Activated T-helper 1 cell treated with Interleukin-2 at 50 U/mL for 16 hours (primary cell): ENCODE measurements around the gene CLK3.
"Not testable (repeated sequence)": the region's sequence is repeated elsewhere in the genome, so short reads cannot be mapped to it uniquely, and the experiment has no call there.

ENCODE experiments used
- DNase-seq: peaks from one replicate; pipeline ENCODE4 v3.0.0-alpha.2; 2020; ENCODE audit warnings: low read depth

The CLK3 gene

DNA sequence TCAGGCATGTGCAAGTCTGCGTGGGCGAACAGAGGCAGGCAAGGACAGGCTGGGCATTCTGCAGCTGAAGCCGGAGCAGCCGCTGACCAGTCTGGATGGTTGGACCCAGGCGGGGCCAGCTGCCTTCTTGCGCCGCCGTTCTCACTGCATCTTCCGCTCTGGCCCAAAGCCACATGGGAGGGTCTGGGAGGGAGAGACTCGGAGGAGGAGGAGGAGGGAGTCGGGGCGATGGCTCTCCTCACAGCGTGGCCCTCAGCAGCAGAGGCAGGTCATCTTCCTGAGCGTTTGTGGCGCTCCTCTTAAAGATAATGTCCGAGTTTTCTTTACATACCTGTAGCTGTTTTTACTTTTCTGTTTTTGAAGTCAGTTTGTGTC is 5.9 kb downstream of the CLK3 start:
- no peak for DNase-seq

DNA sequence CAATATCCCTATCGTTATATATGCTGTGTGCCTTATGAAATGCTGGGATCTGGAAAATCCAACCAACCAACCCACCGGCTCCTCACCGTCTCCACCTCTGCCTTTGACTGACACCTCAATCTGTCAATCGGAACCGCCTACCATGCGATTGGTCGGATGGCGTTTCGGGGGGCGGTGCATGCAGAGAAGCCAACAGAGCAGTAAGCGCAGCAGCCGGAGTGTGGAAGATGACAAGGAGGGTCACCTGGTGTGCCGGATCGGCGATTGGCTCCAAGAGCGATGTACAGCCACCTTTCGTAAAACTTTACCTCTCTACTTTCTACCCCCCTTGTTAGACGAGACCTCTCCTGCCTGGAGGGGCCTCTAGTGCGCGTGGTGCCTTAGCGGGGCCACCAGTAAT is 6.3 kb downstream of the CLK3 start:
- DNase-seq: no peak

DNA sequence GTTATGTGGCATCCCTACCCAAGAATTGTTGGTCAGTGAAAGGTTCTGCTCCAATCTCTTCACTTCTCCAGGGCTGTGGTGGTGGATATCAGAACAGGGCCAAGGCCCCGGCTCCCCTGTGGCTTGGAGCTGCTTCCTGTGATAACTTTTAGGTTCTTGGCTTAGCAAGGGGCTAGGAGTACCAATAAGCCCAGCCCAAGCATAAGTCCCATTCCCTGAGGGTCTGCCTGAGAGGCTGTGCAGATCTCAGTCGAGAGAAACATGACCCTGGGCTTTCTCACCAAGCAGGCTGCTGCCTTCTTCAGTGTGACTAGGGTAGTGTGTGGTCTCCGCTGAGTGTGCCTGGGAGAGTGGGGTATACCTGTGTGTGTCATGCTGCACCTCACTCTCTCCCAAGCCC is 7.1 kb downstream of the CLK3 start:
- DNase-seq: no peak

- DNase-seq: no peak
These were observed 8.5 kb downstream of the CLK3 start for GRCh38 chr15:74624020-74624602.

- no peak for DNase-seq
These were observed 10.1 kb downstream of the CLK3 start for GRCh38 chr15:74625693-74626092.

GRCh38 chr15:74626336-74626735 is 10.7 kb downstream of the CLK3 start:
- DNase-seq: no peak

DNA sequence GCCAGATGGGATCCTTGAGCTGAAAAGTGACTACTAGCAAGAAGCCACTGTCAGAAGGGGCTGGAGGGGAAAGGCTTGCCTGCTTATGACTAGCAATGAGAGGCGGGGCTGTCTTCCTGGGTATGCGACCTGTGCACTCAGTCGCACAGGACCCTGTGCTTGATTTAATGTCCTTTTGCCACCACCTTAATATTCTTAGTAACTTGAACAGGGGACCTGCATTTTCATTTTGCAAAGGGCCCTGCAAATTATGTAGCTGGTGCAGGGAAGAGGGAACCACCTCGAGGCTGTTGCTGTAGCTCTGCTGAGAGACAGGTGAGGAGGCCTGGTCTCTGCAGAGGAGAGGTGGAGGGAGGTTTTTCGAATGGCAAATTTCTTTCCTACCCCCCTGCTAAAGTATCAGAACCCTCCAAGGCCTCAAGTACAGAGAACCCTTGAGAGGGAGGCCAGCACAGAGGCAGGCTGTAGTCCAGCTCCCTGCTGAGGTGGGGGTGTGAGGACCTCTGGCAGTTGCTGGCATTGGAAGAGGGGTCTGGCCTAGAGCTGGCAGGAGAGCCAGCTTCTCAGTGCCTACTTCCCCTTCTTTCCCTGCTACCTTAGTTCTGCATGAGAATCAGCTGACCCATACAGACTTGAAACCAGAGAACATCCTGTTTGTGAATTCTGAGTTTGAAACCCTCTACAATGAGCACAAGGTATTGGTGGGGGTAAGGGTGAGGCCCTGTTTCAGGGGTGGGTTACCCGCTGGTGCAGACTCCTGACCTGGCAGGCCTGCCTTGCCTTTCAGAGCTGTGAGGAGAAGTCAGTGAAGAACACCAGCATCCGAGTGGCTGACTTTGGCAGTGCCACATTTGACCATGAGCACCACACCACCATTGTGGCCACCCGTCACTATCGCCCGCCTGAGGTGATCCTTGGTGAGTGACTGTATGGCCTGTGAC is 11.4 kb downstream of the CLK3 start:
- no peak for DNase-seq

- DNase-seq: no peak
These were observed 12.1 kb downstream of the CLK3 start for GRCh38 chr15:74627766-74628165.

DNA sequence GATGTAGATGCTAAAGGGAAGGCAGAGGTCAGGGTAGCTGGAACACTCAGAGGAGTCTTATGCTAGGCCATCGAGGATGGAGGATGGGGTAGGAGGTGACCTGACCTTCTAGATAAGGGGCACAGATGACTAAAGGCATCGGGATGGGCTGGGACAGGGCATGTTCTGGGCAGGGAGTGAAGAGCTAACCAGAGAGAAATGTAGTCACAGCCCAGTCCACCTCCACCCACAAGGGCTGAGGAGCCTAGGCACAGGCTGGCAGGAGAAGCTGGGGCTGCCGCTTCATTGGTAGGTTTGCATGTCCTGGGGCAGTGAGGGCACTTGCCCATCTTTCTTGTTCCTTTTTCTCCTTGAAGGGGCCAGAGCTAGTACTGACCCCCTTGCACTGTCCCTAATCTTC is 12.6 kb downstream of the CLK3 start:
- no peak for DNase-seq

GRCh38 chr15:74628949-74629348 is 13.3 kb downstream of the CLK3 start:
- DNase-seq: no peak

- not testable (repeated sequence) for DNase-seq
These were observed 14.1 kb downstream of the CLK3 start for GRCh38 chr15:74629696-74630095.

DNA sequence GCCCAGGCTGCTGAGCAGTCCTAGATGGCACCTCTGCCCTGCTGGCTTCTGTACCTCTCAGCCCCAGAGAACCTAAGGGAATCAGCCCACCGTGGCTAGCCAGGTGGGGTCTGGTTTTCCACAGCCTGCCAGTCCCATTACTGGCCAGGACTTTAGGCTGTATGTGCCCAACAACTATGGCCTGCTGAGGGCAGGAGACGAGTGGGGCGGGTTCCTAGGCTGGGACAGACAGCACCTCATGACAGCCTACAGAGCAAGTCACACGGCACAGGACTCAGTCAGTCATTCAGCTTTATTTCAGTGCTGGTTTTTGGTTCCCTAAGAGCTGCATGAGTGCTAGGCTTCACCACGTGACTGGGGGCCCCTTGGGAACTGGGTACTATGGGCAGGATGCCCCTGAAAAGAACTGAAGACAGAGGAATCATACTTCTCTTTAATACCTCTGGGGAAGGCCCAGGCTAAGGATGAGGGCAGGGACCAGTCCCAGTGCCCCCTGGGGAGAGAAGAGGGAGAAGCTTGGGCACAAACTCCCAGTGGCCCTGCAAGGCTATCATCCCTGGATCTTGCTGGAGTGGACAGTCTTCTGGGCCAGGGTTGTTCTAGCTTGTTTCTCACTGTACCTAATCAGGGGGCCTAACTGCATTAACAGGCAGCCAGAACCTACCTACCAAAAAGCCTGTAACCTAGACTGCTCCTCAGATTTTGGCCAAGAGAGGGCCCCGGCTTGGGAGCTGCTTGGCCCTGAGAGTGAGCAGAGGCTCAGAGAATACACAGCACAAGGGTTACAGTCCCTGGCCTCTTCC is 14.8 kb downstream of the CLK3 start:
- DNase-seq: no peak

- no peak for DNase-seq
These were observed 15.4 kb downstream of the CLK3 start for GRCh38 chr15:74631087-74631385.

DNA sequence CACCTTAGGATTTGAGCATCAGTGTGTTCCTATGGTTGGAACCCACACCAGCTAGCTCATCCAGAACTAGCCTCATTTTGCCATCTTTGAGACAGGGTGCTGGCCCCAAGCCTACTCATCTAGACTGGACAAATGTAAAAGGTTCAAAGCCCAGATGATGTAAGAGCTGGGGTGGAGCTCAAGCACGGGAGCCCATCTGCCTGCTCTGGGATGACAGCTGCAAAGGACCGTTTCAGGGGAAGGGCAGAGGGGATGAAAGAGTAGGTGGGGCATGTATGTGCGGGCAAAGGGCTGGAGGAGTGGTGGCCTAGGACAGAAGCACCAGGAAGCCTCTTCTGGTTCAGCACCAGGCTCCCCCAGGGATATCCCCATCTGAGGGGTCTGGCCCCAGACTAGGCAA is 15.8 kb downstream of the CLK3 start:
- no peak for DNase-seq

DNA sequence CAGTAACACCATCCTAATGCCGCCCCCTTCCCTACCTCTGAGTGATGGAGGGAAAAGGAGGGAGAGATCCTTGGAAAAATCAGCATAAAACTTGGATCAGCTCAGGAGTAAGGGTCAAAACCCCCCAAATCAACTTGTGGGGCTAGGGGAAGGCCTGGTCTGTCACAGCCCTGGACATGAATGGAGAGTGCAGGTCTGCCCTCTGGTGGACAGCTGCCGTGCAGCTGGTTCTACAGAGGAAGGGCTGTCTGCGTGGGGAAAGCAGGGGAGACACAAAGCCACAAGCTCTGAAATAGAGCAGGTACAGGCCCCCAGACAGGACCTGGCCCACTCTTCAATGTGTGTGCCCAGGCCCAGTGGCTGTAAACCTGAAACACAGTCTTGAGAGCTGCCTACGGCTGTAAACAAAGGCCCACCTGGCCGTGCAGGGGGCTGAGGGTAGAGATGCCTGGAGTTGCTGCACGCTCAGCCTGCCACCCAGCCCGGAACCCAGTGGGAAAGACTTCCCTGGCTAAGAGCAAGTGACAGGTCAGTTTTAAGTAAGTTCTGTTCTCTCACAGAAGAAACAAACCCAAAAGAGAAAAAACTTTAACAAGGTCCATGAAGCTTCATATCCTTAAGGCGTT is 16.4 kb downstream of the CLK3 start:
- no peak for DNase-seq

- DNase-seq: no peak
These were observed 17.0 kb downstream of the CLK3 start for GRCh38 chr15:74632601-74633000.

DNA sequence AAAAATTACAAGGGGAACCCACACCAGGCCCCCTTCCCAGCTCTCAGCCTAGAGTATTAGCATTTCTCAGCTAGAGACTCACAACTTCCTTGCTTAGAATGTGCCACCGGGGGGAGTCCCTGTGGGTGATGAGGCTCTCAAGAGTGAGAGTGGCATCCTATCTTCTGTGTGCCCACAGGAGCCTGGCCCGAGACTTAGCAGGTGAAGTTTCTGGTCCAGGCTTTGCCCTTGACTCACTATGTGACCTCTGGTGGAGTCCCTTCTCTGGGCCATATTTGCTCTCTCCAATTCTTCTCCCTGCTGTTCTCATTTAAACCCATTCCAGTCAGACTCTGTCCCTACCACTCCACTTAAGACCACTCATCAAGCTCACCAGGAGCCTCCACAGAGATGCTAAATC is 18.1 kb downstream of the CLK3 start:
- no peak for DNase-seq

- peak; percentile 52 for DNase-seq
These were observed 19.6 kb downstream of the CLK3 start for GRCh38 chr15:74635228-74635627.

DNA sequence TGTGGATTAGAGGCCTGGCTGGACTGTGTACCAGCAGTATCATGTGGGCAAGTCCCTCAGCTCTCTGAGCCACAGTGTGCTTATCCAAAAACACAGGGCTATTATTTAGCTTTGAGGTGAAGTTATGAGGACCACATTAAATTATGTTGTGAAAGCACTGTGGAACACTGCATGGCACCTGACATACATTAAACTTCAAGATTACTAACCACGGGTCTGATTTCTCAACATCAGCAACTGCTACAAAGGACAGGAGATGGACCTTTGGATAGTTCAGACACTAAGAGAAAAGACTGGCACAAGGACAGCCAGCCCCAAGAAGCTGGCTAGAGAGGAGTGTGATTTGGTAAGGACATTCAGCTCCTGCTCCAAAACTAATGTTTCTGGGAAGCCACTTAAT is 21.3 kb downstream of the CLK3 start:
- DNase-seq: no peak

DNA sequence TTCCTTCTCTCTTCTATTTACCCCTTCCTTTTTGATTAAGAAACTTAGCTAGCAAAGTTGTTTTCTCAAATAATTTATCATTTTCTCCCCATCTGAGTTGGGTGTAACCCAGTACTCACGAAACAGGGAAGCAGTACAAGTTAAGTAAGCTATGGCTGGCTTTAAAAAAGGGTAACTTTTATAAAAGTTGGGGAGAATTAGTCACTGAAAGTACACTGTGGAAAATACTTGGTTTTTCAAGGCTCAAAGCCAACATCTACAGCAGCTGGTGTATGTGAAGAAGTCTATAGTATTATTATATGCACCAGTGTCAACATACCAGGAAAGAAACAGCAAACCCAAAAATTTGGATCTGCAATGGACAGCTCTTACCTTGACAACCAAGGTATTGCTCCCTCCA is 25.5 kb downstream of the CLK3 start:
- DNase-seq: no peak

- no peak for DNase-seq
These were observed 26.7 kb downstream of the CLK3 start for GRCh38 chr15:74642348-74642733.

- DNase-seq: no peak
These were observed 27.4 kb downstream of the CLK3 start for GRCh38 chr15:74642734-74643664.
